Measurements from ENCODE around the gene SIDT1. TPM values are rescaled to one million over a fixed set of nuclear protein-coding genes. Genes with fewer than 3 reads are reported as not detected.

SIDT1 gene
- total RNA-seq, 1 donor from 2014 or later = not detected

DNA sequence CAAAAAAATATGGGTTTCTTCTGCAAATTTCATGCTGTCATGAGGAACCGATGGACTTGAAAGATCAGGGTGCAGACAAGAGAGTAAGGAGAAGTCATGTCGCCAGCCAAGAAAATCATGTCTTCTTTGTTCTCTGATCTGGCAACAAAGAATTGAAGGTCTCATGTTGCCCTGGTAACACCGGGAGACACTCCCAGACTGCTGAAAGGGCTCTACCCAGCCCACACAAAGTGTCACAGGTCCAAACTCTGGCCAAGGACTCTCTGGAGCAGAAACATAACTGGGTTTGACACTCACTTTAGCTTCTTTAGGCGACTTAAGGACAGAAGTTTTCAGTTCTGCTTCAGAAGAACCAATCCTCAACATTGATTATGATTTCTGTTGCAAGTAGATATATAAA lies 42.9 kb downstream of the SIDT1 start:
- Histone ChIP-seq H3K4me3 (no peak overlapping the region), H3K4me1 (peaks cover 17% of the 10 kb centered on the region), H4K20me1 (ENCODE audit: low read depth) (no peaks in the 10 kb centered on the region), H3F3A (ENCODE audit: low read depth) (no peaks in the 10 kb centered on the region), H3K36me3 (no peaks in the 10 kb centered on the region), H3K9me3 (ENCODE audit: low read depth) (no peaks in the 10 kb centered on the region), H3K79me2 (ENCODE audit: low read depth) (no peaks in the 10 kb centered on the region), H3K27me3 (no peaks in the 10 kb centered on the region), H2AFZ (replicated peaks) (peak overlapping the region; percentile 32), H3K27ac (no peak overlapping the region), H3K9ac (no peak overlapping the region), H3K4me2 (peak overlapping the region; percentile 70)
- Mint-ChIP-seq H3K27ac (peak overlapping the region; percentile 40), H3K4me3 (peak overlapping the region; percentile 13), H3K27me3 (ENCODE audit: insufficient read depth, low read depth) (peaks cover 6% of the 10 kb centered on the region), H3K4me1 (peaks cover 25% of the 10 kb centered on the region), H3K9me3 (peaks cover 5% of the 10 kb centered on the region), H3K36me3 (no peaks in the 10 kb centered on the region)
- TF ChIP-seq, protein P1, sequence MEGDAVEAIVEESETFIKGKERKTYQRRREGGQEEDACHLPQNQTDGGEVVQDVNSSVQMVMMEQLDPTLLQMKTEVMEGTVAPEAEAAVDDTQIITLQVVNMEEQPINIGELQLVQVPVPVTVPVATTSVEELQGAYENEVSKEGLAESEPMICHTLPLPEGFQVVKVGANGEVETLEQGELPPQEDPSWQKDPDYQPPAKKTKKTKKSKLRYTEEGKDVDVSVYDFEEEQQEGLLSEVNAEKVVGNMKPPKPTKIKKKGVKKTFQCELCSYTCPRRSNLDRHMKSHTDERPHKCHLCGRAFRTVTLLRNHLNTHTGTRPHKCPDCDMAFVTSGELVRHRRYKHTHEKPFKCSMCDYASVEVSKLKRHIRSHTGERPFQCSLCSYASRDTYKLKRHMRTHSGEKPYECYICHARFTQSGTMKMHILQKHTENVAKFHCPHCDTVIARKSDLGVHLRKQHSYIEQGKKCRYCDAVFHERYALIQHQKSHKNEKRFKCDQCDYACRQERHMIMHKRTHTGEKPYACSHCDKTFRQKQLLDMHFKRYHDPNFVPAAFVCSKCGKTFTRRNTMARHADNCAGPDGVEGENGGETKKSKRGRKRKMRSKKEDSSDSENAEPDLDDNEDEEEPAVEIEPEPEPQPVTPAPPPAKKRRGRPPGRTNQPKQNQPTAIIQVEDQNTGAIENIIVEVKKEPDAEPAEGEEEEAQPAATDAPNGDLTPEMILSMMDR (IDR thresholded peaks at IDR 0.05) = no peak
- TF ChIP-seq EZH2phosphoT487 (IDR thresholded peaks at IDR 0.05) = no peak
- no peak for TF ChIP-seq EZH2 (IDR thresholded peaks at IDR 0.05)
- peak; percentile 71 for DNase-seq (ENCODE audit: low spot score)

DNA sequence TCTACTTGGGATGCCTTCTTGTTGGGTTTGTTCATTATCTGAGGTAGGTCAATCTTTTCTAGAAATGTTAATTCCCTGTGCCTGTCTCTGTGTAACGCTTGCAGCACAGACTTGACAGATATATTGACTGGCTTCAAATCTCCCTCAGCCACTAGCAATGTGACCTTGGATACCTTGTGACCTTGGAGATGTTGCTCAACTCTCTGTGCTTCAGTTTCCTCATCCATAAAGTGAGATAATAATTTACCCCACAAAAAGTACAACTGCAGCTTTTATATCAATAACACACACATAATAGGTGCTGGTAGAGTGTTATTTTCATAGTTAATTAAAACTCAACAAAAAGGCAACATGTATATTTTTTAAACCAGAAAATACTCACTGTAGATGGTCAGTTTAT lies 52.9 kb downstream of the SIDT1 start:
- H3K36me3 ChIP-seq = no peaks in the 10 kb centered on the region
- peak overlapping the region; percentile 57 for H3K27ac ChIP-seq
- Mint-ChIP-seq H3K4me1 (peaks cover 3% of the 10 kb centered on the region), H3K9me3 (no peaks in the 10 kb centered on the region), H3K27me3 (ENCODE audit: insufficient read depth, low read depth) (peaks cover 2% of the 10 kb centered on the region), H3K4me3 (no peak overlapping the region), H3K27ac (no peak overlapping the region), H3K36me3 (no peaks in the 10 kb centered on the region)
- no peaks in the 10 kb centered on the region for H3K79me2 ChIP-seq (ENCODE audit: low read depth)
- H2AFZ ChIP-seq (replicated peaks) = no peak overlapping the region
- peaks cover 33% of the 10 kb centered on the region for H3K4me1 ChIP-seq
- DNase-seq (ENCODE audit: low spot score) = no peak
- H3F3A ChIP-seq (ENCODE audit: low read depth) = peaks cover 14% of the 10 kb centered on the region
- H4K20me1 ChIP-seq (ENCODE audit: low read depth) = no peaks in the 10 kb centered on the region
- peak overlapping the region; percentile 53 for H3K4me2 ChIP-seq
- no peaks in the 10 kb centered on the region for H3K9me3 ChIP-seq (ENCODE audit: low read depth)
- H3K27me3 ChIP-seq = no peaks in the 10 kb centered on the region
- TF ChIP-seq EZH2phosphoT487 (IDR thresholded peaks at IDR 0.05) = no peak
- TF ChIP-seq, protein P1 (IDR thresholded peaks at IDR 0.05) = no peak
- no peak for TF ChIP-seq EZH2 (IDR thresholded peaks at IDR 0.05)
- no peak overlapping the region for H3K4me3 ChIP-seq
- no peak overlapping the region for H3K9ac ChIP-seq

DNA sequence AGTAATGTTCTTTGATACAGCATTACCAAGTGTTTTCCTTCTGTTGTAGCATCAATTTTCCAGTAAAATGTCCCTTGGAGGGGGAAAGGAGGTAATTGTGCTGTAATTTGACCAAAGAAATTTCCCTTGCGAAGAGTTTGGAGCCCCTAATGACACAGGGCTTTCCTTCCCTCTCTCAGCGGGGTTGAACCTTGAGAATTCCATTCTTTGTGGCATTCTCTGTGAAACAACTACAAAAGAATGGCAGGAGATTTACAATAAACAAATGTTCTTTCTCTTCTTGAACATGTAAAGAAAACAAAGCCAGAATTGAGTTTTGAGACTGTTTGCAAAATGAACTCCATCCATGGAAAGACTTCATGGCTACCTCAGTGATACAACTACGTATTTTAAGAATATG lies 53.4 kb downstream of the SIDT1 start:
- H3K79me2 ChIP-seq (ENCODE audit: low read depth) = no peaks in the 10 kb centered on the region
- peaks cover 14% of the 10 kb centered on the region for H3F3A ChIP-seq (ENCODE audit: low read depth)
- H3K4me3 ChIP-seq = peak overlapping the region; percentile 12
- peak; percentile 80 for DNase-seq (ENCODE audit: low spot score)
- Mint-ChIP-seq H3K27ac (no peak overlapping the region), H3K4me1 (peaks cover 3% of the 10 kb centered on the region), H3K27me3 (ENCODE audit: insufficient read depth, low read depth) (peaks cover 2% of the 10 kb centered on the region), H3K36me3 (no peaks in the 10 kb centered on the region), H3K9me3 (no peaks in the 10 kb centered on the region), H3K4me3 (no peak overlapping the region)
- TF ChIP-seq EZH2phosphoT487 (IDR thresholded peaks at IDR 0.05) (no peak), EZH2 (IDR thresholded peaks at IDR 0.05) (no peak)
- TF ChIP-seq, protein P1 (IDR thresholded peaks at IDR 0.05) = no peak
- no peak overlapping the region for H3K9ac ChIP-seq
- H3K4me1 ChIP-seq = peaks cover 38% of the 10 kb centered on the region
- peak overlapping the region; percentile 57 for H3K27ac ChIP-seq
- peak overlapping the region; percentile 53 for H3K4me2 ChIP-seq
- H2AFZ ChIP-seq (replicated peaks) = no peak overlapping the region
- H3K27me3 ChIP-seq = no peaks in the 10 kb centered on the region
- no peaks in the 10 kb centered on the region for H3K9me3 ChIP-seq (ENCODE audit: low read depth)
- no peaks in the 10 kb centered on the region for H4K20me1 ChIP-seq (ENCODE audit: low read depth)
- H3K36me3 ChIP-seq = no peaks in the 10 kb centered on the region

Measured in neural progenitor cell (in vitro differentiated cells).